GM21528 (cell line): ENCODE results near the gene C4orf51.

Experiments
- ATAC-seq: cut with Tn5 transposase; IDR thresholded peaks from one replicate; pipeline ENCODE4 v1.9.1; 2021; ENCODE audit warnings: mild to moderate bottlenecking, moderate library complexity; ENCODE audit not compliant: unreplicated experiment, low FRiP score

Gene C4orf51

GRCh38 chr4:145703850-145704497, 24.0 kb downstream of the C4orf51 start:
- ATAC-seq: no peak

DNA sequence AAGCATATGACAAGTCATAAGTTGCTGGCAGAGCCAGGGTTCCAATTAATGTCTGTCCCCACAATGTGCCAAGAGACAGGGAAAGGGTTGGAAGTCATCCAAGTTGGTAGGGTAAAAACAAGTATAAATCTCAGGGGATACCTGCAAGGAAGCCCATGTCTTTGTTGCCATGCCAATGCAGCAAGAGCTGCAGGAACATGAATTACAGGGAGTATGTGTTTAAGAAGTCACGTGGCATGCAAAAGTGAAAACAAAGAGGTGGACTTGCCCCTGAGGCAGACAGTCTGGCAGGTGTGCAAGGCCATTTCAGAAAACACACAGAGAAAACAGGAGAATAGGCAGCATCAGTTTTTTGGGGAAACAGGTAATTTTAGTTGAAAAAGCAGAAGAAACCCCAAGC, 29.4 kb downstream of the C4orf51 start:
- no peak for ATAC-seq

DNA sequence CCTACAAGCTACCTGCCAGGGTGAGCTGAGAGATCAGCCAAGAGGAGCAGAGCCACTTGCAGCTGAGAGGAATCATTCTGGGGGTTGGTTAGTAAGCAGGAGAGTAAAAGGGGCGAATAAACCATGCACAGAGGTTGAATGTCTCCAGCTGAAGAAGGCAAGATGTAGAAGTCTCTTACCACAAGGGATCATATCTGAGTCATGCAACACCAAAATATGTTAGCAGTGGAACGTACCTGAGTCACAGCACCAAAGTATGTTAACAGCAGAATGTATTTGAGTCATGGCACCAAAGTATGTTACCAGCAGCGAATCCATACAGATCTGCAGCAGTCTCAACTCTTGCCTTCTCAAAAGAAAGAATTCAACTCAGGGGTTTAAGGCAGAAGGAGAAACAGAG, 29.9 kb downstream of the C4orf51 start:
- peak; percentile 67 for ATAC-seq

DNA sequence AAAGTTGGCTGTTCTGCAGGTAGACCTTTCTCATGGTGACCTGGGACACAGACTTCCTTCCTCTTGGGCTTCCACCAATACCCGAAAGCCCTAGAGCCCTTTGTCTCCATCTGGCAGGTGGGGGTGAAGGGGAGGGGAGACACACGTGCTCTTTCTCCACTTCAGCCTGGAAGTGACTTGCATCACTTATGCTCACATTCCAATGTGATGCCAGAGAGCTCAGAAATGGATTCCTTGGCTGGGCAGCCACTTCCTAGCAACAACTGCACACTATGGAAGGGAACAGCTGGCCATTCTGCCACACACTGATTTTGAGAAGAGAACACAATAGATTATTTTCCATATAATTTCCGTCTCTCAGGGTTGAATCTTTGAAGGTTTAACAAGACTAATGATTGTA, 36.3 kb downstream of the C4orf51 start:
- ATAC-seq: no peak

DNA sequence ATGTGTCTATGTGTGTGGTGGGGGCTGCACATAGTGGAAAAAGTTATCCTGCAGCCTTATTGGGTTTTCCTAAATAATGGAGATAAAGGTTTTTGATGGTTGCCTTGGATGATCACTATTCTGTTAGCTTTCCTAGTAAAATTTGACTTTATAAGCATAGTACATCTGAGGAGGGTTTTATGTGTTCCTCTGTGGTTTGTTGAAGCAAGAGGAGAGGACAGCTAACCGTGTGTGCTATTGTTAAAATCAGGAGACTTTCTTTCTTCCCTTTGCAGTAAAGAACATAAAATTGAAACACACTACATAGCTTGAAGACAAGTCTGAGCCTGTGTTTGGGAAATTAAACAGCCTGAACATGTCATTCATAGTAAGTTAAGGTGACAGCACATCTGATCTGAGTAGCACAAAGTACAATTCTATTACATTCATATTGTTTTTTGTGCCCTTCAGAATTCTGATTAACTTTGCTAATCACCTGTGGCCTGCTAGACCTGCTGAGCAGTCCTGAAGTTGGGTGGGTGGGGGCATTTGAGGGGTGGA, 36.8 kb downstream of the C4orf51 start:
- ATAC-seq: no peak

DNA sequence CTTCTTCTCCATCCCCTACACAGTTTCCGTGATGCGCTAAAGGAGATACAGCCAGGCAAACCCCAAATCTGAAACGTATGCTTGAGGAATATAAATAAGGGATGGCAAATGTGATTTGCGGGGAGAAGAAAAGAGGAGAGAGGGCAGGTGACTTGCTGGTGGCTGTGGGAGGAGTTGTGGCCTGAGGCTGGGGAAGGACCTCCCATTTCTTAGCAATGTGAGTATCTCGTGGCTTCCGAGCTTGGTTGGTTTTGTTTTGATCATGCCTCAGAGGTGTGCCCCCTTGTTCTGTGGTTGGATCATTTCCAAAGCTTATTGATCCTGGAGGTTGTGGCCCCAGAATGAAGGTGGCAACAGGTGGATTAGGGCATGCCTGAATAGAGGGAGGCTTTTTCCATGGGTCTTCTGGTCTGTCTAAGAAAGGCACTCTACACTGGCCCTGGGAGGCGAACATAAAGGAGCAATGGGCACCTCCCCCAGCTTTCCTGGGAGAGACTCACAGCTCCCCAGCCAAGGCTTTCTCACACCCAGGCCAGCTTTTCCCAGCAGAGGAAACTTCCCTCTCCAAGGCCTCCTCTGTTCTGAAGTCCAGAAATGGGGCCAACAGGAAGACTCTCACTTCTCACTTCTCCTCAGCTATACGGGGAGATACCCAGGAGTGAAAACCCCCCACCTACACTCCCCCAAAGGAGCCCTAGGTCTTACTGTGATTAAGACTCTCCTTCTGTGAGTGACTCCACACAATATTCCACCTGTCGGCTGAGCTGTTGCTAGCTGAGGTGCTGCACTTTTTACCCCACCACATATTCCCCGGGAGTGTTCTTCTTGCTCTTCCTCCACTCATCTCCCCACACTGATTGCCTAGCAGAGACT, 40.0 kb downstream of the C4orf51 start:
- ATAC-seq: no peak

GRCh38 chr4:145720656-145721055, 40.7 kb downstream of the C4orf51 start:
- ATAC-seq: no peak

DNA sequence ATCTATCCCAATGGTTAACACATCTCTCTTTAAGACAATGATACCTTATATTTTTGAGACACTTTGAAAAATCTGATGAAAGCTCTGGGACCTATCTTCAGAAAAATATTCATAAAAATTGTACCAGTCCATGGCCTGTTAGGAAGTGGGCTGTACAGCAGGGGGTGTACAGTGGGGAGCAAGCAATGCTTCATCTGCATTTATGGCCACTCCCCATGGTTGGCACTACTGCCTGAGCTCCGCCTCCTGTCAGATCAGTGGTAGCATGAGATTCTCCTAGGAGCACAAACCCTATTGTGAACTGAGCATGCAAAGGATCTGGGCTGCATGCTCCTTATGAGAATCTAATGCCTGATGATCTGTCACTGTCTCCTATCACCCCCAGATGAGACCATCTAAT, 42.6 kb downstream of the C4orf51 start:
- ATAC-seq: no peak

GRCh38 chr4:145723336-145723735, 43.4 kb downstream of the C4orf51 start:
- no peak for ATAC-seq

GRCh38 chr4:145730026-145730425, 50.1 kb downstream of the C4orf51 start:
- ATAC-seq: no peak

DNA sequence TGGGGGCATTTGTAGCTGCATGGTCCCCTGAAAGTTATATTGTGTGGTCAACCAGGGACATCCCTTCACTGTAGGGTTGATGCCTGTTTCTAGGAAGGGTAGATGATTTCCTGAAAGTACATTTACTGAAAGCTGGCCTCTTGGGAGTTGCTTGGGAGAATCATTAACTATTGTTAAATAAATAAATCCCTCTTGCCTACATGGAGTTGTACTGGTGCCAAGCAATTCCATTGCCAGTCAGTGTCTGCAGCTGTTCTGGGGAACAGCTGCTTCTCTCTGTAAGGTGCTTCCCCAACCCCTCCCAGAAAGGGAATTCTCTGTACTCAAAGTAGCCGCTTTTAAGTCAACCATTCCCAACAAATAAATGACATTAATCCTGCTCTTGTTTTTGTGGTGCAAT, 51.1 kb downstream of the C4orf51 start:
- ATAC-seq: no peak

GRCh38 chr4:145732001-145732815, 52.3 kb downstream of the C4orf51 start:
- ATAC-seq: no peak

GRCh38 chr4:145732895-145733880, 53.2 kb downstream of the C4orf51 start:
- peak; percentile 89 for ATAC-seq

GRCh38 chr4:145734031-145734430, 54.1 kb downstream of the C4orf51 start:
- ATAC-seq: no peak

GRCh38 chr4:145734576-145735346, 54.8 kb downstream of the C4orf51 start:
- no peak for ATAC-seq

GRCh38 chr4:145735347-145735675, 55.4 kb downstream of the C4orf51 start:
- ATAC-seq: no peak

DNA sequence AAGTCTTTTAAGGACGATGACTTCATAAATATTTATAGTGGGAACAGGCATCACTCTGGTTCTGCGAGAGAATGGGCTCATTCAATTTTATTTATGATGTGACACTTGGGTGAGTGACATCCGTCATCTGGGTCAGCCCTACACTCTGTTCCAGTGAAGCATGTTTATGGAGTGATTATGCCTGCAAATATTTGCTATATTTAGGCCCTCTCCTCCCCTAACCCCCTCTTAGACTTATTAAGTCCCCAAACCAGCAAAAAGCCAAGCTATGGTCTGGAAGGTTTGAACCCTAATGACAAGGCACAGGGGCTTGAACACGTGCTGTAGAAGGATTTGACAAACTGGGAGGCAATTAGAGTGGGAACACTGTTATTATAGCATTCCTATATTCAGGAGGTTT, 55.9 kb downstream of the C4orf51 start:
- no peak for ATAC-seq

GRCh38 chr4:145736241-145736831, 56.4 kb downstream of the C4orf51 start:
- ATAC-seq: no peak

GRCh38 chr4:145739845-145740244, 59.9 kb downstream of the C4orf51 start:
- no peak for ATAC-seq
